GM19452 (cell line): ENCODE measurements around the gene TSPAN9.

Experiments used
- ATAC-seq: cut with Tn5 transposase; IDR thresholded peaks from one replicate; pipeline ENCODE4 v1.9.1; 2021; ENCODE audit not compliant: unreplicated experiment

TSPAN9 gene

DNA sequence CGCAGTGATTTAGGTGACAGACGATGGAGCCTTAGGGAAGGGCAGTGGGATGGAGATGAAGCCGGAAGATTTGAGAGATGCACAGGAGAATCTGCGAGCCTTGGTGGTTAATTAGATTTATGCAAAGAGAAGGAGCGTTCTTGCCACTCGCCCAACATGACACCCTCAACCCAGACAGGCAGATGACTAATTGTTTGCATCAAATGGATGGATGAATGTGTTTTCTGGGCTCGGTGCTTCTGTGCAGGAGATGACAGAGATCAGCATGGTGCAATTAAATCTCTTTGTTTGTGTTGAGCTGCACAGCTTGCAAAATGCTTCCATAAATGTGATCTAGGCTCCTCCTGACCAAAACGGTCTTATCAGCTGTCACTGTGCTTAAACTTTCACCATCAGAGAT lies 211.5 kb downstream of the TSPAN9 start:
- ATAC-seq, result no peak

DNA sequence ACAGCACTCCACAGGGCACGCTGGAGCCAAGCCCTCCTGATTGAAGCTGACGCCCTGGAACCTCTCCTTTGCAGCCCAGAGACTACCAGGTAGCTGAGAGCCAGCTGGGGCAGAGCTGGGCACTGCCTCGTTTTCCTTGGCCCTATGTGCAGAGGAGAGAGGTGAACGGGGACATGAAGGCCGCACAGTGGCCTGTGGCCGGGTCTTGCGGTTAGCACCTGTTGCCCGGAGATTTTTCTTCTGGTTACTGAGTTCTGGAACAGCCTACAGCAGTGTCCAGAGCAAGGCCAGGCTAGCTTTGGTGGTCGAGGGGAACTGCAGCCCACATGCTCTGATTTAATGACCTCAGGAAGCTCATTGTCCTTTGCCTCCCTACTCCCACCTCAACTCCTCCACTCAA lies 212.5 kb downstream of the TSPAN9 start:
- no peak for ATAC-seq

DNA sequence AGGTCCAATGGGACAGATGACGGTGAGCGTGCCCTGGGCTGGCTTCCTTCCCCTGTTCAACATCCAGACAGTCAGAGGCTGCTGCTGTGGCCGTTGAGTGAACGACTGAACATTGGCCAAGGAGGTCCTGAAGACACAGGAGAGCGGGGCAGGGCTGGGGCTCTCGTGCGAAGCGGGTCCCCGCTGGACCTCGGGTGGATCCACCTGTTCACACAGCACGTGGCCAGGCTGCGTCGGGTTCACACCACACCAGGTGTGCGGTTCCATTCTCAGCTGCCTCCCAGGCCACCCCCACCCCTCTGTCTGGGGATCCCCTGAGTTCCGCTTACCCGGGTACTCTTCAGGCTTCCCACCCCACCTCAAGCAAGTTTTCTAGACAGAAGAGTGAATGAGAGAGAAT lies 214.8 kb downstream of the TSPAN9 start:
- ATAC-seq, result no peak

DNA sequence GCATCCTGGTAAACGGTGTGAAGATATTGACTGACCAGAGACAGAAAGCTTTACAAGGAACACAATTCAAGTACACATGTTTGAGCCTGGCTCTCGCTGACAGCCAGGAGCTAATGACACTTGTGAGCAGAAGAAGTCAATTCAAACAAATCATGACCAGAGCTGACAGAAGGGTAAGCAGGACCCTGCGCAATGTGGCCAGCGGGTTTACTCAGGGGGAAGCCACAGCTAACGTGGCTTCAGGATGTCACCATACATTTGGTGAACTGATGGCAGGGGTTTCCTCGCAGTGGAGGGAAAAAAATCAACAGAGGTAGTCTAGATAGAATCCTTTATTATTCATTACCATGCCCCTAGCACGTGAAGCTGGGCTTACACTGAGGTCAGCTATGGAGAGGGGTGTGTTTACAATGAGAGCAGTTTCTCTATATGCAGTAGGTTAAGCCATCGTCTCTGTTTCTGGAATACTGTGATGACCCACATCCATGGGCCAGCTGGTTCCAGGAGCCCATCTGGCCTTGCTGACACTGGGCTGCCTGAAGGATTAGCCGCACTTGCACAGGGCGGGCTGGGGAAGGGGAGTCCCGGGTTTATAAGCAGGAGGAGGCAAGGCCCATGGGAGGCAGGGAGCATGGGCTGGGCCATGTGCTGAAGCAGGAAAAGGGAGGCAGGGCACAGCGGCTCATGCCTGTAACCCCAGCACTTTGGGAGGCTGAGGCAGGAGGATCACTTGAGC lies 215.7 kb downstream of the TSPAN9 start:
- no peak for ATAC-seq

DNA sequence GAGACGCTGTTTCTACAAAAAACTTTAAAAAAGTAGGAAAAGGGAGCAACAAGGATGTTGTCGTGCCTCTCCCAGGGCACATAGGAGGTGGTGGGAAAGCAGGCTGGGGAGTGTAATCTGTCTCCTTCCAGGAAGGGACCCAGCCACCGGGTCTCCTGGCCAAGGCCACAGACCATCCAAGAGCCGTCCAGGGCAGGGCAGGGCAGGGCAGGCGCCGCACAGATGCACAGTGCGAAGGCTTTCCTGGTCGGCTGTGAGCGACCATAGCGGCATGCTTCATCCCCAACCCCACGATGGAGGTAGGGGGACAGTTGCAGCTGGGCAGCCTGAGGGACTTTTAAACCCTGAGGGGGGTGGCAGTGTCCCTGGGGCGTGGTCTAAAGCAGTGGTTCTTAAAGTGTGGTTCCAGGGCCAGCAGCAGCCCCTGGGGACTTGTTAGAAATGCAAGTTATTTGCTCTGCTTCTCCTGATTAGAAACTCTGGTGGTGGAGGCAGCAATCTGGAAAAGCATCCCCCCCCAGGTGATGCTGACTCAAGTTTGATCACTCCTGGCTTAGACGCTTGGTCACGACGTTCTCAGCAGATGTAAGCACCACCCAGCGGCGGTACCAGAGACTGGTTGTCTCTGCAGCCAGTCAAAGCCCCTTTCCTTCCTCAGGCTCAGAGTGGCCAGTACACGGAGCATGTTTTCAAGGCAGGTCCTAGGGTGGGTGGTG lies 216.4 kb downstream of the TSPAN9 start:
- ATAC-seq, result no peak

DNA sequence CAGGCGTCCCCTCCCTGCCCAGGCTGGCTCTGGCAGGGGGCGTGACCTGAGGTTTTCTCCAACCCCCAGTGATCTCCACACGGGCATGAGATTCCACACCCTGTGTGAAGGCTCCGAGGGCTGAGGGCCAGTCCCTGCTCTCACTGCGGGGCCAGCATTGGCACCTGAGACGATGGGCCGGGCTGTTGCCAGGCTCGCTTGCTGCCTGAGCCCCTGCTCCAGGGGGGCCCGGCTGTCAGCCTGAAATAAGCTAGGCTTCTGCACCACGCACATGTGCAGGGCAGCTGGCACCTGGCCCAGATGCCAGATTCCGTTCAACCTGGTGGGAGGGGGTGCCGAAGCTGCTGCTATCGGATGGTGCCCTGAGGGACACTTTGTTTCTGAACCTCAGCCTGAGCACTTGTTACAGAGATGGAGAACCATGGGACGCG lies 217.3 kb downstream of the TSPAN9 start:
- no peak for ATAC-seq

DNA sequence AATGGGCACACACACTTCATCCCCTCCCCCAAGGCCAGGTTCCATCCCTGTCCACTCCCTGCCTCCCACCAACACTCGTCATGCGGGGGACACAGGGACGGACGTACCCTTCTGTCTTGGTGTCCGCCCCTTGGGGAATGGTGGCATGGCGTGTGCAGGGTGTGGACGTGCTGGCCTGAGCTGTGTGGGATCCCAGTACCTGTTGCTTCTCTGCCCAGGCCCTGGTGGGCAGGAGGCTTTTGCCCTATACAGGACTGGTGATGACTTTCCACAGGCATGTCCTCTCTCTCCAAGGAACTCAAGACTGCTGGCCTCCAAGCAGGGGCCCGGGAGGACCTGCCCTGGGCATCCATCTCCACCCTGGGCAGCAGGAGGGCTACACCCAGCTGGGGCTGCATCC lies 218.0 kb downstream of the TSPAN9 start:
- no peak for ATAC-seq

DNA sequence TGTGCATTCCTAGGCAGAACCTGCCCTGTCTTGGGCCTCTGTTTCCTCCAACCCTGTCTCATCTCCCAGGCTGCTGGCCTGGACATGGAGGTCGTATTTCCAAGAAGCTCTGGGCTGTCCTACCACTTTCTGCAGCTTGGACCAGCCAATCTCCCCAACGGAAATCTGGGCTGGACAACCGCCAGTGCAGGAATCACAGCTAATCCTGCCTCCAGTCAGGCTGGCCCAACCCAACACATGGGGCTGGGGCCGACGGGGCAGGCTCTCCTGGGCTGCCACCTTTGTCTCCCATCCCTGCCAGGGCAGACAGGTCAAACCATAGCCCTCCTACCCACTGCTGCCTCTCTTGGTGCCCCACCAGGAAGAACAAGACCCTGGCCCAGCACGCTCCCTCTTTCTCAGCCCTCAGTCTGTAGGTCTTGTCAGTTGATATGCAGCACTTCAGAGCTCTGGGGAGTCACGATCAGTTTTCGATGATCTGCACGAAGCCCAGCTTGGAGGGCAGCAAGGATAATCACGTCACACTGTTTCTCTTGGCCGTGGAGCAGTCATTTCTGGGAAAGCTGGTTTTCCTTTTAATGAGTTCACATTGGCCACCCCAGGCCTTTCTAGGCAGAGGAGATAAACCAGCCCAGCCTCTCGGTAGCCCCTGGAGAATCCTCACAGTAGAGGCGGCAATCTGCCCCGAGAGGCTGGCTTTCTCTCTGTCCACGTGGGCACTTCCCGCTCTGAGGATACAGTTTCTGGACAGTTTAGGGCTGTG lies 218.6 kb downstream of the TSPAN9 start:
- ATAC-seq, result no peak

DNA sequence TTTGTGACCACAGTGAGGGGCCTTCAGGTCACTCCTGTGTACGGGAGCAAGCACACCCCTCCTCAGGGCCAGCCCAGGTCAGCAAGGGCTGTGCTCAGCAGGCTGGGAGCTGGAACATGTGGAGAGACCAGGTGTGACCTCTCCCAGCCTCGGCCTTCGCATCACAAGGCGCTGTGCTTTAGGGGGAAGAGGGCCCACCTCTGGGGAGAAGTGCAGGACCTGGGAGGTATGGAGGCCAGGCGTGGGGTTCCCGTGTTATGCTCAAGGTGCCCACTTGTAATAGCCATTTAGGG lies 219.2 kb downstream of the TSPAN9 start:
- no peak for ATAC-seq

DNA sequence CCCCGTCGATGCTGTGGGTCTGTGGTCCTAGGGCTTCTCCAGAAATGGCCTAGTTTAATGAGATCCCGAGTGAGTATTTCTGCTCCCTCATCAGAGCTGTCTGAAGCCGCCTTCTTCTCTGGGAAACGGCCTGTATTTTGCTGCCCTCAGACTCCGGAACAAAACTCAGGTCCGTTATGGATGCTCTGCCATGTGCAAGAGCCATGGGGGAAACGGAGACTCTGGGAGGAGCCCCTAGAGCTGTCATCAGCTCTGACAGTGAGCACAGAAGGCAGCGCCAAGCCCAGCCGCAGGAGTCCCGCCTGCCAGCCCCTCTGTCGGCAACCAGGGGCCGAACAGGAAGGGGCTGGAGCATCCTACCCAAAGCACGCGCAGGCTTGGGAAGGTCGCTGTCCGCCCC lies 221.4 kb downstream of the TSPAN9 start:
- no peak for ATAC-seq

DNA sequence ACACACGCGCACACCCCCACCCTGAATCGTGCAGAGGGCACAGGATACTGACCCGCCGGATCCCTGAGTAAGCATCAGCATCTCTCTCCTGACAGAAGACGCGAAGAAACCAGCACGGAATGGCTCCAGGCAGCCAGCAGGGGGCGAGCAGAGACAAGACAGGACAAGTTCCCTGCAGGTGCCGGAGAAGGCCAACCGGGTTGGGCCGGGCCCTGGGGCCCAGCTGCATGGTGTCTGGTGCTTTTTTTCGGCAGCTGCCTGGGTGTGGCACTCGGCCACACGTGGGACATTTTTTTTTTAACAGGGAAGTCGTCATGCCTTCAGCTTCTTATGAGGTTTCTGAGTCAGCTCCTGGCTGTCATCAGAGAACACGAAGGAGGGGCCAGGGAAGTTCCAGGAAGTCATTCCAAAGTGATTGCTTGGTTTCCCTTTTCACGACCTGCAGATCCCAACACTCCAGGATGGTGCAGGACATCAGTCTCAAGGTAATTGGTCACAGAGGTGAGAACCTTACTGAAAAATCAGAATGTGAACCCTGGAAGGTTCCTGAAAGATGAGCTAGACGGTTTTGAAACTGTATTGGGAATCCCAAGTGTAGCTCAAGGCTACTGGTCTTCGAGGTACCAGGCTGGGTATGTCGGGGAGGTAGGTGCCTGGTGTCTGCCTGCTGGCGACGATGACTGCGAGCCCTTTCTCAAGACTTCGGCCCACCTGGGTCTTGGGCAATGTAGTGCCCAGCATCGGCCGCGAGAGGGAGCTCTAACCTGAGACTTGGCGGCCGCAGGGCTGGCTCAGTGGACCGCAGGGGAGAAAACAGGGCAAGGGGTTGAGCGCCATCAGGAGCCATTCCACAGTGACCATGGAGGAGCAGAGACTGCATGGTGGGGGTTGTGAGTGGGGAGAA lies 223.0 kb downstream of the TSPAN9 start:
- ATAC-seq, result peak; percentile 73

DNA sequence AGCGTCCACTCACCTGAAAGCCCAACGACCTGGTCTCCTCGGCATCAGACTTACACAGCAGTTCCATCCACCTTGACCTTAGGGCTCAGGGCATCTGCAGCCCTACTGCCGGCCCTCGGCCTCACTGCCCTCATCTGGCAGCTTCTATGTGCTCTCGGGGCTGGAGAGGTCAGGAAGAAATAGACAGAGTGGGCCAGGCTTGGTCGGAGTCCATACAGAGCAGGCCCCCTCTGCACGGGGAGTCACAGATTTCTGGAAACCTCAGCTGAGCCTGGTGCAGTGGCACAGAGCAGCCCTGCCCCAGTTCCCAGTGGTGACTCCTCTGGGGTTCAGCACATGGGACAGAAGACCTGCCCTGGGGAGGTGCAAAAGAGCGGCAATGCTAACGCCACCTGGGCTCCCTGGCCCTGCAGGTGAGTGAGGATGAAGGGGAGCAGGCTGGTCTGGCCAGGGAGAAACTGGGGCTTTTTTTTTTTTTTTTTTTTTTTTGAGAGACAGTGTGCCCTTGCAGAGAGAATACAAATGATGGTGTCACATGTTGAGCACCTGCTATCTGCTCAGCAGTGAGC lies 223.7 kb downstream of the TSPAN9 start:
- ATAC-seq, result no peak

DNA sequence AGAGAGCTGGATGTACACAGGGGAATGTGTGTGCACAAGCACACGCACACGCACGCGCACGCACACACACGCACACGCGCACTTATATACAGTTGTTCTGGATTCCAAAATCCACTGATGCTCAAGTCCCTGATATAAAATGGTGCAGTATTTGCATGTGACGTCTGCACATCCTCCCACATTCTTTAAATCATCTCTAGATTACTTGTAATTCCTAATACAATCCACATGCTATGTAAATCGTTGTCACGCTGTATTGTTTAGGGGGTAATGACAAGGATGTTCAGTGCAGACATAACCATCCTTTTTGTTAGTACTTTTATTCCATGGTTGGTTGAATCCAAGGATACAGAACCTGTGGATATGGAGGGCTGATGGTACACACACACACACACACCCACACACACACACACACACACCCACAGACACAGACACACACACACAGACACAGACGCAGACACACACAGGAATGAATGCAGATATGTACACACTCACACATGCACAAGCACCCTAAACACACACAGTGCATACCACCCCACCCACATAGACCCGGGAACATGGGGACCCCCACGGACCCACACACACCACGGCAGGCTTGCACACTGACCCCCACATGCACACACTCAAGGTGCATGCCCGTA lies 225.3 kb downstream of the TSPAN9 start:
- ATAC-seq, result no peak

DNA sequence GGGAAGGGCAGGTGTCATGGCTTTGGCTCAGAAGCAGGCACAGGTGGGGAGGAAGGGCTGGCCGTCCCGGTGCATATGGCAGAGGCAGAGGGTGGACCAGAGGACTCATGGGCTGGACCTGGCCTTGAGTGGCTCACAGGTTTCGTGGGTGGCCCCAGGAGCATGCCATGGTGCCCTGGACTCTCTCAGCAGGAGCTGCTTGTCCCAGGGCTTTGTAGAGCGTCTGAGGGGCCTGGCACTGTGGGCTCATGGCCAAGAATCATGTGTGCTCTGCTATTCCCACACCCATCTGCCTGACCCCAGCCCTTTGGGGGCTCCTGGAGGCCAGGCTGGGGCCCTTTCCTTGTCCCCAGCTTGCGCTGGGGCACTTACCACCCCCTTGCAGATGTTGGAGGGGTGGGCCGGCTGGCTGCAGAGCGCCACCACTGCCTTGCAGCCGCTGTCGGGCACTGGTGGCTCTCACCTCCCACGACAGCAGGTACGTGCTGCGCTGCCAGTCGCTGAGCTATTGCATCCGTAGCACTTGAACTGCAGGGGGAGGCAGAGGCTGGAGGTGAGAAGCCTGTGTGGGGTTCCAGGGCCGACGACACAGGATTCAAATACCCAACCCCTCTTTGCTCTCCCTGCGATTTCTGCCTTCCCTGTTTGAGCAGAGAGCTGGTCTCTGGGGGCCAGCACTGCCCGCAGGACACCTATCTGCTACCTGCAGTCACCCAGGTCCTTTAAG lies 226.4 kb downstream of the TSPAN9 start:
- ATAC-seq, result no peak

DNA sequence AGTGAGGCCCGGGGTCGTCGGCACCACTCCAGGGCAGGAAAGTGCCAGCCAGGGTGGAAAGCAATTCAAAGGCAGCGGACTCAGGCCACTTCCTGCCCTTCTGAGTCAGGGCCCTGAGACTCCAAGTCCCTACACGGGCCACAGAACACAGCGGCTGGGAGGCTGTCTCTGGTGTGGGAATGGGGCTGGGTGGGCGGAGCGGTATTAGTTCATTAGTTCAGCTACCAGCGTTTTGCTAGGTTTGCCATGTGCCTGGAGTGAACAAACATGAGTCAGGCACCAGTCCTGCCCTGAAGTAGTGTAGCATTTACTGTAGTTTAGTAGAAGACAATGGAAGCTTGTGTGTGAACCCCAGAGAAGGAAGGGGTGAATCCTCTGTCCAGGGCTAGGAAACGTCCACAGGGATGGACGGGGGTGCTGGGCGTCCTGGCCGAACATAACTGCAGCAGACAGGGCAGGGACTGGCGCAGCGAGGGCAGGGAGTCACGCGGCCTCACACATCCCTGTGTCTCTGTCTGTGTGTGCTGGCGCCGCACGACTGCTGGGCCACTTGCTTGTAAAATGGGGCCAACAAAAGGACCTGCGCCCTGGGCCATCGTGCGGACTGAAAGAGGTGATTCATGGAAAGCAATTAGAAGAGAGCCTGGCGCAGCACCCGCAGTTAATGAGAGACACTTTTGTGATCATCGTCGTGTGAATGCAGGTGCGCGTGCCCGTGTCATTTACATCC lies 227.4 kb downstream of the TSPAN9 start:
- ATAC-seq, result no peak

DNA sequence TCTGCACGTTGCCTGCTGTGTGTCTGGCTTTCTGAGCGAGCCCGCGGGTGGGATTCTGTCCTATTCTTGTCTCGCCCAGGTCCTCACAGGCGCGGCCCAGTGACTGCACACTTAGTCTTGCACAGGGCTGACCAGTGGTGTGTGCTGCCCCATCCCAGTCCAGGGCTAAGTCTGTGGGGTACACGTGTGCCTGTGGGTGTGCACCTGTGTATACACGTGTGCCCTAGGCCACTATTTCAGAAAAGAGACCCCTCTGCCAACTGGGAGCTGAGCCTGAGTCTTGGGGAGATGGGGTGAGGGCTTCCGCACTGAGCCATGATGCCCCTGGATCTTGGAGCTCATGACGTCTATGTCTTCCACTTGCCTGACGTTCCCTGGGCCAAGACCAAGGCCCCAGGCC lies 228.3 kb downstream of the TSPAN9 start:
- ATAC-seq, result no peak

DNA sequence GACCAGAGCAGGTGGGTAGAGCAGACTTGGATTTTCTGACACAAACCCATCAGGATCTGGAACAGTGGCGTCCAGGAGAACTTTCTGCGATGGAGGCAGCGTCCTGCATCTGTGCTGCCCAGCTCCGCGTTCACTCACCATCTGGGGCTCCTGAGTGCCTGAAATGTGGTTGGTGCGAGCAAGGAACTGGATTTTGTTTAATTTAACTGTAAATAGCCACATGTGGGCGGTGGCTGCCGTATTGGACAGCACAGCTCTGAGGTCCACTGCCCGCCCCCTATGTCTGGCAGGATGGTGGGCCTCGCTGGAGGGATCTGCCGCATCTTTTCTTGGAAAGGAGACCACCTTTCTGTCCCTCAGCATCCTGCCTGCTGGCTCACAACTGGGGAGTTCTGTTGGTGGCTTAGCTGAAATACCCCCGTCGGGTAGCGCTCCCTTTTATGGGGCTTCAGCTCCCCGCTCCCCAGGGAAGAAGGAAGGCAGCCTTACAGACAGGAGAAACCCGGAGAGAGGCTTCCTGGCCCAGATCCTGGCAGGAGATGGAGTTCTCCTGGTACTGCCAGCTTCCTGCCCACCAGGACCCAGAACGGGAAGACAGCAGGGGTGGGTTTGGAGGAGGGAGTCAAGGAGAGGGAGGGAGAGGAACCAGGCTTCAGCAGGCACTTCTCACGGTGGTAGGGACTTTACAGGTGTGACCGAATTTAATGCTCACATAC lies 228.9 kb downstream of the TSPAN9 start:
- ATAC-seq, result no peak

DNA sequence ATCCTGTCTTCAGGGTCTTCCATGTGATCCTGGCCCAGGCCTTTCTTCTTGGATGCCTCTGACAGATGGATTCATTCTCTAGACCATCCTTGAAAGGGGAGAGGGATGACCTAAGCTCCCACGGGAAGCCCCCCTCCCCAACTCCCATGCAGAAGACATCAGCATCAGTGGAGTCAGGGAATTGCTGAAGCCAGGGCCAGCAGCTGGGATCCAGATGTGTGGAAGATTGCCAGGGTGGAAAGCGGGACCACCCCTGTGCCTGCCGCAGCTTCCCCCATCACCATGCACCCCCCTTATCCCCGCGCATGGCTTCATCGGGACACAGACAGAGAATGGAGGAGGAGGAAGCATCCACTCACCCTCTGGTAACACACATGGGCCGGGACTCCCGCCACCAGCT lies 230.2 kb downstream of the TSPAN9 start:
- no peak for ATAC-seq
